HuH-7 (cell line): ENCODE results near the gene AVEN.
A peak's percentile ranks its signal among the peaks of the same experiment; 100 is the strongest.
"Not testable (repeated sequence)": the region's sequence is repeated elsewhere in the genome, so short reads cannot be mapped to it uniquely, and the experiment has no call there.

Experiments
- DNase-seq: peaks from one replicate; pipeline ENCODE4 v3.0.0; 2011; ENCODE audit warnings: low spot score

The AVEN gene

DNA sequence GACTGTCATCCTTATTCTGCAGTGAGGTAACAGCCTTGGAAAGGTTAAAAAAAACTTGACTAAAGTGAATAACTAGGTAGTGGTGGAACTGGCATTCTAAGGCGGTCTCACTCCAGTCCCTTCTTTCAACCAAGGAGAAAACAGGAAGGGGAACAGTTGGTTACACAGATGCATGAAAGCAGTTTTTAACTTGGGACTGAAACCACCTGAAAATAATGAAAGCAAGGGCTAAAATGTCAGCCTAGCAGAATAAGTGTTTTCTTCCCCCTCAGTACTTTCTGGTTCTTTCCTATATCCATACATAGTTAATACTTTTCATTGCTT, 748 bp upstream of the AVEN start:
- no peak for DNase-seq

DNA sequence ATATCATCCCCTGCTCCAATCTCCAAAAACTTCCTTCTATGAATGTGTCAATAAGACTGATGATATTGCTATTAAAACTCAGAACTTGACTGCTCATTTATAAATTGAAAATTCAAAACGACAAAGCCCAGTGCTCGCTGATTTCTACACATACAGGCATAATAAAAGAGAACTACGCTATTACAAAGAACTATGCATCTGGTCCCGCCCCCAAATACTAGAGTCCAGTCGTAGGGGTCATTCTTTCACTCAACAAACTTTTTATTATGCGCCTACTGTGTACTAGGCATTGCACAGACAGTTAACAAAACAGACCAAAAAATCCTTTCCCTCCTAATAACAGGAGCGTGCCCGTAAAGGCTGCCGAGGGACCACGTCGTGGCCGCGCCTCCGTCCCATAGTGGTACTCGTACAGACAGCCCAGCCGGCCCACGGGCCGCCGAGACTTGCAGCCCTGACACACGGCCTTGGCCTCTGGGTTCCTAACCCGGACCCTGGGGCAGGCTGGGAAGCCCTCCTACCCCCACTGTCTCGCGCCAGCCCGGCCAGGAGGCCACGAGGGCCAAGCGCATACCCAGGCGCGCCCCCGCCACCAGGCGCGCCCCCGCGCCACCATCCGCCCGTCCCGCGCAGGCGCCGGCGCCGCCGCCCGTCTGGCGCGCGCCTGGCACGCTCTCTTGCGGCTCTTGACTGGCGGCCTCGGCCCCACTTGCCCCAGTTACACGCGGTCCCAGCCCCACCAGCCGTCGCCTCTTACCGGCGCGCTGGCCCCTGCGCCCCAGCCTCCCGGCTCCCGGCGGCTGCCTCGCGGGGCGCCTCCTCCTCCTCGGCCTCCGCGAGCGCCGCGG, 757 bp downstream of the AVEN start:
- DNase-seq: peak; percentile 63

DNA sequence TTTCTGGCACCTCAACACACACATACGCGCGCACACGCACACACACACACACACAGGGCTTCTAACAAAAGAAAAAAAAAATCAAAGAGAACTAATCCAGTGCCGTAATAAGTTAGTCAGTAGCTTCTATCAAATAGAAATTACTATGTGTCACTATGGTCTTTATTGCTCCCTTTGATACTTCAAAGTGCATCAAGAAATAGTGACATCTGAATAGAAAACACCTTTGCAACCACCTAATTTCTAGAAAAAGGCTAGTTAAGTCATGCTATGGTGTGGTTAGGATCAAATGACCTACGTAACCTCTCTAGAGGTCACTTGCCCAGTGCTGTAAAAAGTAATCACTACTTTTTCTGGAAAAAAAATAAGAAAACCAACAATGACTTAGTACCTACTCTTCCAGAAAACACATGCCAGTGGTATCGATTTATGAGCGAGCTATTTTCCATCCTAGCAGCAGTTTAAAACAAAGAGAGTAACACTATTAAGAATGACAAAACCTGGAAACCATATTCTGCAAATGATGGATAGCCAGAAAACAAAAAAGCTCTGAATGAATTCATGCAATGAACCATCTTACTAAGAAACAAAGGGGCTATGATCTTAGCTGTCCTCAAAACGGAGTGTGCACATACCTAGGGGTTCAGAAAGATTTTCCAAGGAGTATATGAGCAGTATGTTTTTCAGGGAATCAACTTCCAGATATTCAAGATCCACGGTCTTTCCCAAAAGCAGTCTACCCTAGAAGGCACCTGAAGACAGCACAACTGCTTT, 6.8 kb downstream of the AVEN start:
- DNase-seq: no peak

DNA sequence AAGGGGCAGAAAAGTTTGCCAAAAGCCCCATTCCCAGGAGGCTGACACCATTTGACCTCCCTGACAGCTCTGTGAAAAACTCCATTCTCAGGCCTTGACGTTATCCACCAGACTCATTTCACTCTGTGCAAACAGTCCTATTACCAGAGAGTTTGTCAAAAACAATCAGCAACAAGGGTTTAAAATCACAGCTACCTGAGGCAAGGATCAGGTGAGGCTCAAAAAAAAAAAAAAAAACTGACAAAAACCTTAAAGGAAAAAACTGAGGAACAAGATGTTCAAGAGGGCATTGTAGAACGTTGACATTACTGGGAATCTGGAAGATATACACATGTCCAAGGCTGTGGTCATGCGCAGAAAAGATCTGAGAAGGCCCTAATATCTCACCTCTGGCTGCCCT, 11.4 kb downstream of the AVEN start:
- DNase-seq: no peak

DNA sequence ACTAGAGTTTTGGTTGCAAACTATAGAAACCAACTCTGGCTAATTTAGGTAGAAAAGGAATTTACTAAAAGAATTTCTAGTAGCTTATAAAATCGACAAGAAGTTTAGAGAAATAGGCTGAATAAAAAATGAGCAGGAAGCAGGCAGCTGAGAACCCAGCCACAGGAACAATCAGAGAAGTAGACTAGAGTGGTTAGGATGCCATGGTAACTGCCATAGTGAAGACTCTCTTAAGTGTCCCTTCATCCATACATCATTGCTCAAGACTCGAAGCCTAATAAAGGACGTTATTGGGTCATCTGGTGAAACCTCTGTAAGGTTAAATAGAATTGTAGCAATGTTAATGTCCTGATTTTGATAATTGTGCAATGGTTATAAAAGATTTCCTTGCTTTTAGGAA, 13.8 kb downstream of the AVEN start:
- DNase-seq: no peak

DNA sequence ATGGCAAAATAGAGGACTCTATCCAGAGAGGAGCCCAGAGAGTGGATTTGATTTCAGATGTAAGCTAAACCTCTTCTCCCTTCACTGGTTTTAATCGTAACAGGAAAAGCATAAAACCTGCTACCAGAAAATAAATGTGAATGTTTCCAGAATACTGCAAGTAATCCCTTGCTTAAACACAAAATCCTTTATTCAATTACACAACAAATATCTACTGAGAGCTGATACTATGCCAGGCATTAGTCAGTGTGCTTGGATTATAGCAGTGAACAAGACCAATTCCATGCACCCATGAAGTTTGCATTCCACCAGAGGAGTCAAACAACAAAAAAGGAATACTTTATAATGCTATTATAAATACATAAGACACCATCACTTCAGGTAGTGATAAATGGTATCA, 15.1 kb downstream of the AVEN start:
- DNase-seq: no peak

DNA sequence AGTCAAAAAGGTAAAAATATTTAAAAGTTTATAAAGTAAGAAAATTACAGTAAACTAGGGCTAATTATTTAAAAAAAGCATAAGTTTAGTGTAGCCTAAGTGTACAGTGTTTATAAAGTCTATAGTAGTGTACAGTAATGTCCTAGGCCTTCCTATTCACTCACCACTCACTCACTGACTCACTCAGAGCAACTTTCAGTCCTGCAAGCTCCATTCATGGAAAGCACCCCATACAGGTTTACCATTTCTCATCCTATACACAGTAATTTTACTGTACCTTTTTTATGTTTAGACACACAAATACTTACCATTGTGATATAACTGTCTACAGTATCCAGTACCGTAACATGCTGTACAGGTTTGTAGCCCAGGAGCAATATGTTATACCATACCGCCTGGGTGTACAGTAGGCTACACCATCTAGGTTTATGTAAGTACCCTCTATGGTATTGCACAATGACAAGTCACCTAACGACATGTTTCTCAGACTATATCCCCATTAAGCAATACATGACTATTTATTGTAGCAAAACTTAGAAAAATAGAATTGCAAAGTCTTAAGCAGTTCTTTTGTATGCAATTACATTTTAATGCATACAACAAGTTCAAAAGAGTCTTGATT, 19.5 kb downstream of the AVEN start:
- no peak for DNase-seq

DNA sequence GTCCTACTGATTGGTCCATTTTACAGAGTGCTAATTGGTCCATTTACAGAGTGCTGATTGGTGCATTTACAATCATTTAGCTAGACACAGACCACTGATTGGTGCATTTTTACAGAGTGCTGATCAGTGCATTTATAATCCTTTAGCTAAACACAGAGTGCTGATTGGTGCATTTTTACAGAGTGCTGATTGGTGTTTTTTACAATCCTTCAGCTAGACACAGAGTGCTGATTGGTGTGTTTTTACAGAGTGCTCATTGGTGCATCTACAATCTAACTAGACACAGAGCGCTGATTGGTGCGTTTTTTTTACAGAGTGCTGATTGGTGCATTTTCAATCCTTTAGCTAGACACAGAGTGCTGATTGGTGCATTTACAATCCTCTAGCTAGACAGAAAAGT, 20.3 kb downstream of the AVEN start:
- not testable (repeated sequence) for DNase-seq

DNA sequence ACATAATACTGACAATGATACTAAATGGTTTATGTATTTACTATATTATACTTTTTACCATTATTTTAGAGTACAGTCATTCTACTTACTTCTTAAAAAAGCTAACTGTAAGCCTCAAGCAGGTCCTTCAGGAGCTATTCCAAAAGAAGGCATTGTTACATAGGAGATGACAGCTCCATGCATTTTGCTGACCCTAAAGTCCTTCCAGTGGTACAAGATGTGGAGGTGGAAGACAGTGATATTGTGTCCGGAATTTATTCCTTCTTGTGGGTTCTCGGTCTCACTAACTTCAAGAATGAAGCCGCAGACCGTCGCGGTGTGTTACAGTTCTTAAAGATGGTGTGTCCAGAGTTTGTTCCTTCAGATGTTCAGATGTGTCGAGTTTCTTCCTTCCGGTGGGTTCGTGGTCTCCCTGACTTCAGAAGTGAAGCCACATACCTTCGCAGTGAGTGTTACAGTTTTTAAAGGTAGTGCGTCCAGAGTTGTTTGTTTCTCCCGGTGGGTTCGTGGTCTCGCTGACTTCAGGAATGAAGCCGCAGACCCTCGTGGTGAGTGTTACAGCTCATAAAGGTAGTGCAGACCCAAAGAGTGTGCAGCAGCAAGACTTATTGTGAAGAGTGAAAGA, 20.9 kb downstream of the AVEN start:
- no peak for DNase-seq

DNA sequence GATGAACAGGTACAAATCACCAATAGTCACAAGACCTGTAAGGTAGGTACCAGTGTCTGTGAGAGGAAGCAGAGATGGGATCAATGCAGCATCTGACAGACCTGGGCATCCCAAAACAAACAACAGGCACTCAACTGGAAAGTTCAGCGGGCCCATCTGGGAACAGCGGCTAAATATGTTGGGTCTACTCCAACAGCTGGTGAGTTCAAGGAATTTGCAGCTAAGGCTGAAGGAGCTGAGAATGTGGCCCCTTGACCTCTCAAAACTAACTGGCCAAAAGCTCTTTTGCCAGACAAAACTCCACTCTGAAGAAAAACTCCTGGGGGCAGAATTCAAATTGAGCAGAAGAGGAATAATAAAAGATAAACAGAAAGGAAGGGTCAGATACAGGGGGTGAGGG, 24.4 kb downstream of the AVEN start:
- no peak for DNase-seq

DNA sequence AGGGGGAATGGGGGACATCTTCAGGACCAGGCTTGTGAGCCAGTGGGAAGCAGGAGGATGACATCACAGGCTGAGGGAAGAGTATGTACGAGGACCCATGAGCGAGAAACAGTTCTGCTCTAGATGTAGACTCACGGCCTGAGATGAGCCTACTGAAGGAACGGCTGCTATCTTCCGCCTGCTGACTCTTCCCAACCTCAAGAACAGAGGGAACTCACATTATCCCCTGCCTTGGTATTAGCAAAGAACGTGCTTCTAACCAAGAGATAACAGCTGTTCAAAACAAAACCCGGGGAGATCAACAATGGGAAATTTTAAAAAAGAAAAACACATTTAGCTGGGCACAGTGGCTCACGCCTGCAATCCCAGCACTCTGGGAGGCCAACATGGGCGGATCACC, 25.3 kb downstream of the AVEN start:
- DNase-seq: no peak

DNA sequence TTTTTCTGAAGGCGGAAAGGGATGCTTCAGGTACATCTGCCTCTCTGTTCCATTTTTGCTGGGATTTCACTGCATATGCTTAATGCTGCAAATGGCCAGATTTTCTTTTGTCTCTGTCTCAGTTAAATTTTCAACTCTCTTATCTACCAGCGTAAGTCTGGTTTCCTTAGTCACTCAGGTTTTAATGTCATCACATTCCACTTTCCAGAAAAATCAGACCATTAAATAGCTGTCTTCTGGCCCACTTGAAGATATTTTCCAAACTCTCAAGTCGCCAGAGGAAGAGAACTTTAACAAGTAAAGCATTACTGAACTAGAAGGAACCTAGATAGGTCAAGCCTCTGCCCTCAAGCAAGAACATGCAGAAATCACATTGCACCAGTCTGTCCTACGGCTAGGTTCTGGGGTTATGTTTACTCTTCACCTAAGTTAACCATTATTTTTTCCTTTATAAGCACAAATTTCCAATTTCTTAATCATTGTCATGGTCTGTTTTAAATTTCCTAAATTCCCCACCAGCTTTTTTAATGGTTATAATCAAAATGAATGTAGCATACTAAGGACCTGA, 26.5 kb downstream of the AVEN start:
- no peak for DNase-seq

DNA sequence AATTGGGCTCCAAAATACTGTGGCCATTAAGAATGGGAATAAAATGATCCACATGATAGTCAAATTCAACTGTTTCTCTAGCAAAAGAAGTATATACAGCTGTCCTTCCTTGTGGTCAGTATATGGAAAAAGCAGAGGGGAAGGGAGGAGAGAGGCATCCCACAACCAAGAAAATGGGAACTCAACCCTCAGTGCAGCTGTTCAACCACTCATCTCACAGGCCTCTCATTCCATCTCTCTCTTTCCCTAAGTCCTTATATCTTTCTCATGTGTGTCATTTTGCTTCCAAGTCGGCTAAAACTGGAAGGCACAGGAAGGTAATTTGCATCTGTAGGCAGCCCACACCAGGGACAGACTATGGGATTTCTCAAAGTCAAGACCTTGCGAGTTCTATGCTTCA, 27.5 kb downstream of the AVEN start:
- no peak for DNase-seq

DNA sequence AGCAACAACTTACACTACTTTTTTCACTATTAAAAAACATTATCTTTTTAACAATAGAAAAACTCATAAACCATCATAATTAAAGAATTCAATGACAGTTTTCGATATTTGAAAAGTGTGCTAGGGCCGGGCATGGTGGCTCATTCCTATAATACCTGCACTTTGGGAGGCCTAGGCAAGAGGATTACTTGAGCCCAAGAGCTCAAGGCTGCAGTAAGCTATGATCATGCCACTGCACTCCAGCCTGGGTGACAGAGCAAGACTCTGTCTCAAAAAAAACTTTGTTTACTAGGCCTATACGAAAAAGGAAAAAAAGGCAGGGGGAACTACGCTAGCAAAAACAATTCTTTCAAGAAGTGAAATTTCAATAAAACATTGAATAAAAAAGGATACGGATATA, 28.1 kb downstream of the AVEN start:
- no peak for DNase-seq

DNA sequence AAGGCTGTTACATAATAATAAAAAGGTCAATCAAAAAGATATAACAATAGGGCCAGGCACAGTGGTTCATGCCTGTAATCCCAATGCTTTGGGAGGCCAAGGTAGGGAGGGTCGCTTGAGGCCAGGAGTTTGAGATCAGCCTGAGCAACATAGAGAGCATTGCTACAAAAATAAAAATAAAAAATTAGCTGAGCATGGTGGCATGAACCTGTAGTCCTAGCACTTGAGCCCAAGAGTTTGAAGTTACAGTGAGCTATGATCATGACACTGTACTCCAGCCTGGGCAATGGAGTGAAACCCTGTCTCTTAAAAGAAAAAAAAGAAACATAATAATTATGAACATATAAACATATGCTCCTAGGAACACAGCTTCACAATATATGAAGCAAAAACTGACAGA, 29.3 kb downstream of the AVEN start:
- DNase-seq: no peak

DNA sequence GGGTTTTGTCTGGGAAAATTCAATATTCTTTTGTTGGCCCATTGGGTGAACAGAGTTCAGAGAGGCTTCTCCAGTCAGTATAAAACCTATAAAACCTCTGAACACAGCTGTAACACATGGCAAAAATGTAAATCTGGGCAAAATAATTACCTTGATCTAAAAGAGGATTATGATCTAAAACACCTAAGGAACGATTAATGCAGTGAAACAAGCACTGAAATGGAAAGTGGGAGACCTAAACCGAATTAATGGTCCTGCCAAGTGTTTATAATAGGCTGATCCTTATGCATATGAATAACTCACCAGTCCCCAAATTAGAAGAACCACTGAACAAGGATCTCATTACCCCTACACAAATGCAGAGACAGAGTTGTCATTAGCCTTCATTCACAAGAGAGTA, 32.6 kb downstream of the AVEN start:
- no peak for DNase-seq

DNA sequence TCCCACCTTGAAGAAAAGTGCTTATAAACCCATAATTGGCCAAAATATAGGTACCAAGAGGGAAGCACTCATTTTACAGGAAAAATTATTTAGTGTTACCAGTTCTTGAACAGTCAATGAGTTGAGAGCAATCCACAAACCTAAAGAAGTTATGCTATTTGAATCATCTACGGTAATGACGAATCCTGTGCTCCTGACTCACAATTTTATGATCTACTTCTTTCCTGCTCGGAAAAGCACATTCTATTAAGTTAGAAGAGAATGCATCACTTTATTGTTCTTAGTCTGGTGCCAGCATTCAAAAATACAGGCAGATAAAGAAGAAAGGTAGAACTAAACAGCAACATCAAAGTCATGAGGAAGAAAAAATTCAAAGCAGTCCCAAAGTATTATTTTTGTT, 37.5 kb downstream of the AVEN start:
- DNase-seq: no peak

DNA sequence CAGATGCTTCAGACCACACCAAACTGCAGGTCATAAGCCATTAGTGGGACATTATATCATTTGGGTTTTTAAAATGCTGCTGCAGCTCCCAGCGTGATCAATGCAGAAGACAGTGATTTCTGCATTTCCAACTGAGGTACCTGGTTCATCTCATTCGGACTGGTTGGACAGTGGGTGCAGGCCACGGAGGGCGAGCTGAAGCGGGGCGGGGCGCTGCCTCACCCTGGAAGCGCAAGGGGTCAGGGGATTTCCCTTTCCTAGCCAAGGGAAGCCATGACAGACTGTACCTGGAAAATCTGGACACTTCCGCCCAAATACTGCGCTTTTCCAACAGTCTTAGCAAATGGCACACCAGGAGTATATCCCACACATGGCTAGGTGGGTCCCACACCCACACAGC, 43.3 kb downstream of the AVEN start:
- DNase-seq: not testable (repeated sequence)

DNA sequence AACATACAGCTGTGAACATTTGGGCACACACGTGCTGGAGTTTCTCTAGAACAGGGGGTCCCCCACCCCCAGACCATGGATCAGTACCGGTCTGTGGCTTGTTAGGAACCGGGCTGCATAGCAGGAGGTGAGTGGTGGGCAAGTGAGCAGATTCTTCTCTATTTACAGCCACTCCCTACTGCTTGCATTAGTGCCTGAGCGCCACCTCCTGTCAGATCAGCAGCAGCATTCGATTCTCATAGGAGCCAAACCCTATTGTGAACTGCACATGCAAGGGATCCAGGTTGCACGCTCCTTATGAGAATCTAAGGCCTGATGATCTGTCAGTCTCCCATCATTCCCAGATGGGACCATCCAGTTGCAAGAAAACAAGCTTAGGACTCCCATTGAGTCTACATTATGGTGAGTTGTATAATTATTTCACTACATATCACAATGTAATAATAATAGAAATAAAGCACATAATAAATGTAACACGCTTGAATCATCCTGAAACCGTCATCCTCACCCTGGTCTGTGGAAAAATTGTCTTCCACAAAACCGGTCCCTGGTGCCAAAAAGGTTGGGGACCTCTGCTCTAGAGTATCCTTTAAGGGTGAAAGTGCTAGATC, 44.9 kb downstream of the AVEN start:
- peak; percentile 9 for DNase-seq

DNA sequence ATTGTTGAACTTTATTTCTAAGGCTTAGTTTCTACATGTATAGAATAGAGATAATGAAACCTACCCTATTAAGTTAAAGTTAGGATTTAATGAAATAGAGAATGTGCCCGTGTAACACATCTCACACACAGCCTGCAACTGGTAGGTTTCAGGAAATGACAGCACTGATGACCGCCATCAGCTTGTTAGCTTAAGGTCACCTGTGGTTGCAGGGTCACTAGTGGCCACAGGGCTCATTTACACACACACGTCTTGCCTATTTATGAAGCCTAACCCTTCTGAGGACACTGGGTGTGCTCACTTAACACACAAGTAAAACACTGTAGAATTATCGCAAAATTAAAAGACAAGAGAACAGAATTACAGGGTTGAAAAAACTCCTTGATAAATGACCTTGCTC, 50.6 kb downstream of the AVEN start:
- DNase-seq: peak; percentile 14

DNA sequence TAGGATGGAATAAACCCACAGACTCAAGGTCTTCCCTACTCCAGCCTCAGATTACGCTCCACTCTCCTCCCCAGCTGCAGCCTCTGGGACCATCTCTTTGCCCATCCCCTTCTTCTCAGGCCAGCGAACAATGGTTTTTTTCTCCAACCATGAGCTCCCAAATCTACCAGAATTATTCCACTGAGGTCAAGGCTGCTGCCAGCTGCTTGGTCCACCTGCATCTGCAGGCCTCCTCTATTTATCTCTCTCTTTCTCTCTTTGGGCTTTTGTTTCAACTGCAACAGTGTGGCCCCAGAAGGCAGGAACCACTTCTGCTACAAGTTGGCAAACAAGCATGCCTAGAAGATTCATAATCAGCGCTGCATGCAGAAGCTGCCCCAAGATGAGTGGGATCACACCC, 51.6 kb downstream of the AVEN start:
- DNase-seq: no peak

DNA sequence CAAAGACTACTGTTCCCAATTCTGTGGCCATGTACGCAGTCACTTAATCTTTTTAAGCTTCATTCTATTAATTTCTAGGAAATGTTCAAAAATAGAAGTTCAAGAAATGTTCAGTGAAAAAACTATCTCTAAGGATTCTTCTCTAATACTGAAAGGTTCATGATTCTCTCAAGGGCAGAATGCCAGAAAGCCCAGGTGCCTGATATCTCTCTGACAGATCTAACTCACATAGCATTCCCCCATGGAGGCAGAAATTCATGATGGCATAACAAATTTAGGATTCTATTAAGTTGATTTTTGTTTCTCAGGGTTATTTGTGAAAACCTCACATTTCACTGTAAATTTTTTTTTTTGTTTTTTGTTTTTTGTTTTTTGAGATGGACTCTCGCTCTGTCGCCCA, 53.3 kb downstream of the AVEN start:
- DNase-seq: no peak
